HepG2 (cell line): ENCODE results near the gene CALR. TPM values are rescaled to one million over a fixed set of nuclear protein-coding genes. Genes with fewer than 3 reads are reported as not detected.

ENCODE experiments used
- ADNP ChIP-seq: sonication (generic); formaldehyde crosslinking; IDR thresholded peaks from 2 replicates; pipeline ENCODE4 v1.4.0; 2020; ENCODE audit warnings: missing genetic modification reagents
- GATAD2A ChIP-seq: IDR thresholded peaks from 2 replicates; pipeline ENCODE4 v1.6.1; 2016
- HDAC2 ChIP-seq: sonication (generic); formaldehyde crosslinking; IDR thresholded peaks from 2 replicates; pipeline ENCODE4 v1.4.0; 2020; ENCODE audit warnings: missing genetic modification reagents
- LCORL ChIP-seq, 2 experiments: fragments of 450-650 bp in 1 of 2; sonication (generic) in 1 of 2; formaldehyde crosslinking in 1 of 2; IDR thresholded peaks; 2 replicates each; pipeline versions ENCODE4 v1.5.0 to v1.6.1; 2017 to 2020; ENCODE audit warnings: antibody characterized with exemption in 1 of 2, missing genetic modification reagents in 1 of 2
- MXI1 ChIP-seq: IDR thresholded peaks from 3 replicates; pipeline ENCODE4 v1.6.1; 2012; ENCODE audit warnings: low read depth, low read length, inconsistent platforms, borderline replicate concordance
- TGIF2 ChIP-seq: IDR thresholded peaks from 2 replicates; pipeline ENCODE4 v1.6.1; 2016; ENCODE audit warnings: control low read depth, missing compliant biosample characterization
- ZNF18 ChIP-seq: sonication (generic); formaldehyde crosslinking; IDR thresholded peaks from 2 replicates; pipeline ENCODE4 v1.8.0; 2022; ENCODE audit warnings: mild to moderate bottlenecking, missing genetic modification reagents; ENCODE audit not compliant: insufficient replicate concordance
- ZNF281 ChIP-seq: sonication (generic); formaldehyde crosslinking; IDR thresholded peaks from 2 replicates; pipeline ENCODE4 v1.4.0; 2020; ENCODE audit warnings: missing genetic modification reagents, borderline replicate concordance
- polyA plus RNA-seq, 8 experiments: library from polyadenylated mRNA; depleted of rRNA in 3 of 8; stranded (reverse) in 7 of 8; unstranded in 1 of 8; fragments of >200 nt; fragmentation: Illumina TruSeq in 4 of 8; extraction: Trizol in 4 of 8; gene quantifications; 2 replicates each; pipeline versions ENCODE4 v1.2.1 to v1.2.3, GENCODE V29; 2011 to 2016; ENCODE audit warnings: low read depth in 4 of 8, missing spikeins in 1 of 8, mixed read lengths in 1 of 8; ENCODE audit not compliant: insufficient read depth in 1 of 8
- total RNA-seq, 5 experiments: library from RNA; depleted of rRNA; stranded (reverse); fragments of >200 nt; fragmentation: Illumina TruSeq; extraction: Trizol; gene quantifications; 2 replicates each; pipeline ENCODE4 v1.2.3, GENCODE V29; 2016; ENCODE audit warnings: low read depth in 1 of 5

Gene CALR
- total and polyA plus RNA-seq, 2 of the 13 experiments (the other 11 are each of a cell fraction or from before 2014, with no cell fraction given): 898 to 934 TPM

- TF ChIP-seq ZNF18 (CRISPR knock-in tag) (peak; percentile 91), TGIF2 (no peak), HDAC2 (CRISPR knock-in tag) (peak; percentile 17; the same call in 1 of the 2 replicates), ZNF281 (CRISPR knock-in tag) (peak; percentile 39; the same call in 1 of the 2 replicates), ADNP (CRISPR knock-in tag) (no peak), MXI1 (no peak), GATAD2A (CRISPR knock-in tag) (0 out of 2 replicates have a peak, but pooled peaks have one; percentile 35), LCORL (IDR thresholded peaks at IDR 0.05) (no peak), LCORL (CRISPR knock-in tag; IDR thresholded peaks at IDR 0.05) (peak; percentile 47; the same call in 1 of the 2 replicates)
These were observed 26.8 kb downstream of the CALR start (continued) for GRCh38 chr19:12965017-12965811.
